Right forelimb (tissue), 1 donor: ENCODE data around the gene IL20.
"Not testable (repeated sequence)": the region's sequence is repeated elsewhere in the genome, so short reads cannot be mapped to it uniquely, and the experiment has no call there.

Experiments
- DNase-seq: peaks from one replicate; pipeline ENCODE4 v3.0.0-alpha.2; 2018

The IL20 gene

GRCh38 chr1:206843626-206844025 lies 21.8 kb upstream of the IL20 start:
- no peak for DNase-seq

- DNase-seq, result no peak
Observed at GRCh38 chr1:206846487-206846886, 18.9 kb upstream of the IL20 start.

GRCh38 chr1:206847337-206847834 lies 18.0 kb upstream of the IL20 start:
- no peak for DNase-seq

GRCh38 chr1:206847946-206848345 lies 17.5 kb upstream of the IL20 start:
- DNase-seq, result no peak

- DNase-seq, result no peak
Observed at GRCh38 chr1:206850401-206850800, 15.0 kb upstream of the IL20 start.

GRCh38 chr1:206851341-206852010 lies 13.9 kb upstream of the IL20 start:
- DNase-seq, result no peak

- not testable (repeated sequence) for DNase-seq
Observed at GRCh38 chr1:206852662-206853061, 12.8 kb upstream of the IL20 start.

- not testable (repeated sequence) for DNase-seq
Observed at GRCh38 chr1:206853696-206854095, 11.7 kb upstream of the IL20 start.

GRCh38 chr1:206854401-206855129 lies 10.9 kb upstream of the IL20 start:
- no peak for DNase-seq

GRCh38 chr1:206855859-206856258 lies 9.6 kb upstream of the IL20 start:
- no peak for DNase-seq

GRCh38 chr1:206856674-206857464 lies 8.6 kb upstream of the IL20 start:
- no peak for DNase-seq

- no peak for DNase-seq
Observed at GRCh38 chr1:206859082-206859521, 6.3 kb upstream of the IL20 start.

- DNase-seq, result no peak
Observed at GRCh38 chr1:206860165-206860564, 5.3 kb upstream of the IL20 start.

GRCh38 chr1:206863266-206863665 lies 2.2 kb upstream of the IL20 start:
- no peak for DNase-seq

GRCh38 chr1:206866062-206866461 lies 639 bp downstream of the IL20 start:
- DNase-seq, result no peak

GRCh38 chr1:206867239-206867638 lies 1.8 kb downstream of the IL20 start:
- no peak for DNase-seq

GRCh38 chr1:206867716-206868115 lies 2.3 kb downstream of the IL20 start:
- DNase-seq, result no peak

GRCh38 chr1:206868264-206868663 lies 2.8 kb downstream of the IL20 start:
- no peak for DNase-seq

GRCh38 chr1:206872139-206872538 lies 6.7 kb downstream of the IL20 start:
- no peak for DNase-seq

- no peak for DNase-seq
Observed at GRCh38 chr1:206873603-206874188, 8.3 kb downstream of the IL20 start.

GRCh38 chr1:206875752-206876377 lies 10.4 kb downstream of the IL20 start:
- DNase-seq, result no peak

GRCh38 chr1:206878456-206878855 lies 13.0 kb downstream of the IL20 start:
- DNase-seq, result no peak

- no peak for DNase-seq
Observed at GRCh38 chr1:206880314-206880713, 14.9 kb downstream of the IL20 start.
